GM21367 (cell line): Measurements from ENCODE around the gene RETN.

Experiments used
- ATAC-seq: cut with Tn5 transposase; IDR thresholded peaks from one replicate; pipeline ENCODE4 v1.9.1; 2021; ENCODE audit not compliant: unreplicated experiment

Gene RETN

GRCh38 chr19:7668842-7669241 is at the start of gene RETN:
Gene RETN (plus strand): TSS chr19:7669049. CDS start chr19:7669327, 278 bp downstream.
- no peak for ATAC-seq

GRCh38 chr19:7619671-7620441 is 49.0 kb upstream of the RETN start:
- no peak for ATAC-seq

GRCh38 chr19:7620442-7621412 is 48.1 kb upstream of the RETN start:
- ATAC-seq: no peak

- no peak for ATAC-seq
These were observed 45.7 kb upstream of the RETN start for GRCh38 chr19:7622933-7623685.

GRCh38 chr19:7623725-7624603 is 44.9 kb upstream of the RETN start:
- no peak for ATAC-seq

GRCh38 chr19:7624810-7625209 is 44.0 kb upstream of the RETN start:
- no peak for ATAC-seq

GRCh38 chr19:7625763-7626372 is 43.0 kb upstream of the RETN start:
- no peak for ATAC-seq

- no peak for ATAC-seq
These were observed 41.7 kb upstream of the RETN start for GRCh38 chr19:7627166-7627565.

- ATAC-seq: no peak
These were observed 40.1 kb upstream of the RETN start for GRCh38 chr19:7628589-7629311.

GRCh38 chr19:7629347-7630054 is 39.3 kb upstream of the RETN start, which contains the start of the genes PET100 and XAB2:
Gene PET100 (plus strand): TSS chr19:7629793. CDS start chr19:7629834, 41 bp downstream.
Gene XAB2 (minus strand): TSS chr19:7629545. CDS start chr19:7629527, 18 bp downstream.
- ATAC-seq: peak; percentile 72

- no peak for ATAC-seq
These were observed 37.3 kb upstream of the RETN start for GRCh38 chr19:7631577-7631976.

- no peak for ATAC-seq
These were observed 36.3 kb upstream of the RETN start for GRCh38 chr19:7632340-7633203.

GRCh38 chr19:7633698-7634097 is 35.2 kb upstream of the RETN start, which contains the start of gene PCP2:
Gene PCP2 (minus strand): TSS chr19:7633719. CDS start chr19:7633457, 262 bp downstream.
- ATAC-seq: no peak

- no peak for ATAC-seq
These were observed 33.2 kb upstream of the RETN start for GRCh38 chr19:7635670-7636069.

- ATAC-seq: no peak
These were observed 32.5 kb upstream of the RETN start for GRCh38 chr19:7636317-7636690.

- ATAC-seq: no peak
These were observed 32.0 kb upstream of the RETN start, which contains the start of gene STXBP2 for GRCh38 chr19:7636691-7637373. Gene STXBP2 (plus strand): TSS chr19:7637110. CDS start chr19:7637150, 40 bp downstream.
